HEK293 (cell line): ENCODE data around the gene INSL3.

Experiments
- ATF2 ChIP-seq: fragments of 450-650 bp; formaldehyde crosslinking; IDR thresholded peaks from 2 replicates; pipeline ENCODE4 v1.5.1; 2016; ENCODE audit warnings: missing biosample characterization, missing genetic modification characterization, low read depth
- BCL11B ChIP-seq: fragments of 450-650 bp; formaldehyde crosslinking; IDR thresholded peaks from 2 replicates; pipeline ENCODE4 v1.5.1; 2016; ENCODE audit warnings: low read depth, missing biosample characterization, missing genetic modification characterization
- CTCF ChIP-seq: fragments of 450-650 bp; formaldehyde crosslinking; IDR thresholded peaks from 2 replicates; pipeline ENCODE4 v1.5.1; 2016; ENCODE audit warnings: missing biosample characterization, missing genetic modification characterization
- GLI2 ChIP-seq: fragments of 450-650 bp; formaldehyde crosslinking; IDR thresholded peaks from 2 replicates; pipeline ENCODE4; 2017; ENCODE audit warnings: missing biosample characterization, missing genetic modification characterization, low read depth, borderline replicate concordance
- GLIS2 ChIP-seq: fragments of 450-650 bp; formaldehyde crosslinking; IDR thresholded peaks from 2 replicates; pipeline ENCODE4 v1.5.1; 2016; ENCODE audit warnings: missing biosample characterization, missing genetic modification characterization
- HOXD13 ChIP-seq: sonication (generic); formaldehyde crosslinking; IDR thresholded peaks from 2 replicates; pipeline ENCODE4 v1.8.0; 2022; ENCODE audit warnings: missing genetic modification reagents, borderline replicate concordance
- IKZF3 ChIP-seq: fragments of 450-650 bp; IDR thresholded peaks from 2 replicates; pipeline ENCODE4 v1.5.0; 2018; ENCODE audit warnings: missing biosample characterization, mild to moderate bottlenecking, missing genetic modification characterization, moderate library complexity
- SETDB1 ChIP-seq: IDR thresholded peaks from one replicate; pipeline ENCODE4 v1.6.1; 2017; ENCODE audit warnings: mild to moderate bottlenecking, low read length, moderate library complexity, mixed read lengths; ENCODE audit not compliant: insufficient read length
- ZBTB48 ChIP-seq: fragments of 450-650 bp; formaldehyde crosslinking; IDR thresholded peaks from 2 replicates; pipeline ENCODE4 v1.5.1; 2016; ENCODE audit warnings: missing biosample characterization, missing genetic modification characterization
- ZBTB8A ChIP-seq: fragments of 450-650 bp; formaldehyde crosslinking; IDR thresholded peaks from 2 replicates; pipeline ENCODE4 v1.5.1; 2016; ENCODE audit warnings: missing biosample characterization, missing genetic modification characterization
- ZNF16 ChIP-seq: fragments of 450-650 bp; formaldehyde crosslinking; IDR thresholded peaks from 2 replicates; pipeline ENCODE4 v1.5.1; 2016; ENCODE audit warnings: low read depth, missing biosample characterization, missing genetic modification characterization
- ZNF169 ChIP-seq: fragments of 450-650 bp; formaldehyde crosslinking; IDR thresholded peaks from 2 replicates; pipeline ENCODE4 v1.5.1; 2016; ENCODE audit warnings: missing biosample characterization, missing genetic modification characterization
- ZNF19 ChIP-seq: fragments of 450-650 bp; formaldehyde crosslinking; IDR thresholded peaks from 2 replicates; pipeline ENCODE4; 2016; ENCODE audit warnings: missing biosample characterization, missing genetic modification characterization, low read depth
- ZNF211 ChIP-seq: fragments of 450-650 bp; formaldehyde crosslinking; IDR thresholded peaks from 2 replicates; pipeline ENCODE4 v1.5.1; 2016; ENCODE audit warnings: low read depth, missing biosample characterization, missing genetic modification characterization
- ZNF221 ChIP-seq: fragments of 450-650 bp; formaldehyde crosslinking; IDR thresholded peaks from 2 replicates; pipeline ENCODE4 v1.5.1; 2017; ENCODE audit warnings: missing biosample characterization, missing genetic modification characterization, borderline replicate concordance
- ZNF24 ChIP-seq: fragments of 450-650 bp; formaldehyde crosslinking; IDR thresholded peaks from 2 replicates; pipeline ENCODE4 v1.5.1; 2016; ENCODE audit warnings: missing biosample characterization, missing genetic modification characterization
- ZNF311 ChIP-seq: fragments of 450-650 bp; formaldehyde crosslinking; IDR thresholded peaks from 2 replicates; pipeline ENCODE4 v1.5.1; 2017; ENCODE audit warnings: missing biosample characterization, missing genetic modification characterization, borderline replicate concordance
- ZNF324 ChIP-seq: fragments of 450-650 bp; formaldehyde crosslinking; IDR thresholded peaks from 2 replicates; pipeline ENCODE4 v1.5.1; 2016; ENCODE audit warnings: missing biosample characterization, missing genetic modification characterization
- ZNF335 ChIP-seq: fragments of 450-650 bp; formaldehyde crosslinking; conservative IDR thresholded peaks from 2 replicates; pipeline ENCODE4 v1.5.1; 2016; ENCODE audit warnings: missing biosample characterization, missing genetic modification characterization
- ZNF341 ChIP-seq: fragments of 450-650 bp; formaldehyde crosslinking; IDR thresholded peaks from 2 replicates; pipeline ENCODE4; 2016; ENCODE audit warnings: low read depth, missing biosample characterization, missing genetic modification characterization
- ZNF416 ChIP-seq: fragments of 450-650 bp; formaldehyde crosslinking; IDR thresholded peaks from 2 replicates; pipeline ENCODE4 v1.5.1; 2016; ENCODE audit warnings: missing biosample characterization, missing genetic modification characterization
- ZNF510 ChIP-seq: fragments of 450-650 bp; formaldehyde crosslinking; IDR thresholded peaks from 2 replicates; pipeline ENCODE4 v1.5.1; 2018; ENCODE audit warnings: mild to moderate bottlenecking, missing genetic modification characterization, missing biosample characterization; ENCODE audit not compliant: insufficient replicate concordance
- ZNF514 ChIP-seq: fragments of 450-650 bp; formaldehyde crosslinking; IDR thresholded peaks from 2 replicates; pipeline ENCODE4 v1.5.1; 2016; ENCODE audit warnings: missing biosample characterization, missing genetic modification characterization
- ZNF555 ChIP-seq: fragments of 450-650 bp; formaldehyde crosslinking; conservative IDR thresholded peaks from 2 replicates; pipeline ENCODE4 v1.5.1; 2017; ENCODE audit warnings: missing biosample characterization, mild to moderate bottlenecking, missing genetic modification characterization, inconsistent platforms
- ZNF561 ChIP-seq: fragments of 450-650 bp; IDR thresholded peaks from 2 replicates; pipeline ENCODE4 v1.5.1; 2018; ENCODE audit warnings: missing biosample characterization, missing genetic modification characterization, borderline replicate concordance
- ZNF580 ChIP-seq: fragments of 450-650 bp; formaldehyde crosslinking; IDR thresholded peaks from 2 replicates; pipeline ENCODE4 v1.5.1; 2016; ENCODE audit warnings: missing biosample characterization, missing genetic modification characterization
- ZNF600 ChIP-seq: fragments of 450-650 bp; formaldehyde crosslinking; IDR thresholded peaks from 2 replicates; pipeline ENCODE4 v1.5.1; 2016; ENCODE audit warnings: missing biosample characterization, missing genetic modification characterization
- ZNF621 ChIP-seq: fragments of 450-650 bp; formaldehyde crosslinking; IDR thresholded peaks from 2 replicates; pipeline ENCODE4 v1.5.1; 2017; ENCODE audit warnings: missing biosample characterization, missing genetic modification characterization
- ZNF623 ChIP-seq: fragments of 450-650 bp; formaldehyde crosslinking; IDR thresholded peaks from 2 replicates; pipeline ENCODE4 v1.5.1; 2016; ENCODE audit warnings: missing biosample characterization, missing genetic modification characterization
- ZNF768 ChIP-seq: fragments of 450-650 bp; formaldehyde crosslinking; IDR thresholded peaks from 2 replicates; pipeline ENCODE4 v1.5.1; 2018; ENCODE audit warnings: missing biosample characterization, mild to moderate bottlenecking, missing genetic modification characterization
- ZNF785 ChIP-seq: fragments of 450-650 bp; formaldehyde crosslinking; IDR thresholded peaks from 2 replicates; pipeline ENCODE4 v1.5.1; 2016; ENCODE audit warnings: missing biosample characterization, missing genetic modification characterization
- ZNF837 ChIP-seq: fragments of 450-650 bp; formaldehyde crosslinking; IDR thresholded peaks from 2 replicates; pipeline ENCODE4 v1.5.1; 2016; ENCODE audit warnings: missing biosample characterization, missing genetic modification characterization
- ZSCAN16 ChIP-seq: fragments of 450-650 bp; formaldehyde crosslinking; IDR thresholded peaks from 2 replicates; pipeline ENCODE4 v1.5.1; 2016; ENCODE audit warnings: missing biosample characterization, missing genetic modification characterization
- TF ChIP-seq, protein P1 (sequence below): fragments of 450-650 bp; formaldehyde crosslinking; IDR thresholded peaks from 2 replicates; pipeline ENCODE4 v1.5.1; 2016; ENCODE audit warnings: missing biosample characterization, missing genetic modification characterization
- TF ChIP-seq, protein P2 (sequence below): fragments of 450-650 bp; IDR thresholded peaks from 2 replicates; pipeline ENCODE4 v1.5.1; 2018; ENCODE audit warnings: missing biosample characterization, mild to moderate bottlenecking, missing genetic modification characterization

INSL3 gene

DNA sequence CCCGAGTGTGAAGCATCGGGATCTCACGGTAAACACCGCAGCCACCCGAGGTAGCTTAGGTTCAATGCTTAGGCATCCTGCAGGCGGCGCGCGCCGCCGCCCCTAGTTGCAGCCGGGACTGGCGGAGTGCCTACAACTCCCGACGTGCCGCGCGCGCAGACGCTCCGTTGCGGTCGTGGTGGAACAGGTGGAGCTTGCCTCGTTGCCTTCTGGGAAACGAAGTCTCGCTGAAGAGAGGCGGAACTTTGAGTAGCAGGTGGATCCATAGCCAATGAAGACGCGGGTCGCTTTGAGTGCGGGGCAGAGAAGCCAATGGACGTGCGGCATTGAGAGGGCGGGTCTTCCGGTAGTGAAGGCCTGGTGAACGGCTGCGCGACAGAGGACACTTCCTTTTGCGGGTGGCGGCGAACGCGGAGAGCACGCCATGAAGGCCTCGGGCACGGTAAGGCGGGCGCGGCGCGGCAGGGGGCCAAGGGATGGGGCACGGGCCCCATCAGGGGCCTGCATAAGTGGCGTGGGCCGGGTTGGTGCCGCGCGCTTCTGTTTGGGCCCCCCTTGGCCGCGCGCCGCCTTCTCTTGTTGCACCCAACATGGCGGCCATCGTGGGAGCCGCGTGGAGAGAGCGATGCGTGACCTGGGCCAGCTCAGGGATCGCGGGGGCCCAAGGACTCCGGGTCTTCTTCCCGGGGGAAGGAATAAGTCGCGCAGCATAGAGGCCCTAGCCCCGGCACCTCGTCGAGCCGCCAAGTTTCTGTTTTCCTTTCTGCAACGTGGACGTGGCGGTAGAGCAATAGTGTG lies 38.4 kb upstream of the INSL3 start, which contains the start of gene RPL18A (continued):
- no peak for TF ChIP-seq ZNF555 (tag by site-specific recombination)
- 0 out of 2 replicates have a peak, but pooled peaks have one; percentile 52 for TF ChIP-seq ZBTB8A (tag by site-specific recombination)
- TF ChIP-seq ZNF335 = peak; percentile 68; the same call in 1 of the 2 replicates
- TF ChIP-seq ZNF600 (tag by site-specific recombination) = no peak
- TF ChIP-seq ZNF623 (tag by site-specific recombination) = no peak
- no peak for TF ChIP-seq ZNF837 (tag by site-specific recombination)
- TF ChIP-seq ZSCAN16 (tag by site-specific recombination) = no peak
- no peak for TF ChIP-seq HOXD13
- no peak for TF ChIP-seq ZNF221 (tag by site-specific recombination)
- no peak for TF ChIP-seq ZNF510
- peak; percentile 95 for TF ChIP-seq ZNF580 (tag by site-specific recombination)
- no peak for TF ChIP-seq ATF2
- TF ChIP-seq, protein P1, sequence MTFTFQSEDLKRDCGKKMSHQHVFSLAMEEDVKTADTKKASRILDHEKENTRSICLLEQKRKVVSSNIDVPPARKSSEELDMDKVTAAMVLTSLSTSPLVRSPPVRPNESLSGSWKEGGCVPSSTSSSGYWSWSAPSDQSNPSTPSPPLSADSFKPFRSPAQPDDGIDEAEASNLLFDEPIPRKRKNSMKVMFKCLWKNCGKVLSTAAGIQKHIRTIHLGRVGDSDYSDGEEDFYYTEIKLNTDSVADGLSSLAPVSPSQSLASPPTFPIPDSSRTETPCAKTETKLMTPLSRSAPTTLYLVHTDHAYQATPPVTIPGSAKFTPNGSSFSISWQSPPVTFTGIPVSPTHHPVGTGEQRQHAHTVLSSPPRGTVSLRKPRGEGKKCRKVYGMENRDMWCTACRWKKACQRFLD = no peak
- TF ChIP-seq ZNF211 (tag by site-specific recombination) = no peak
- TF ChIP-seq GLIS2 (tag by site-specific recombination) = peak; percentile 65
- TF ChIP-seq ZNF768 = no peak
- TF ChIP-seq ZNF621 (tag by site-specific recombination) = no peak
- no peak for TF ChIP-seq ZNF19 (tag by site-specific recombination)
- TF ChIP-seq ZNF341 (tag by site-specific recombination) = no peak
- TF ChIP-seq IKZF3 (tag by site-specific recombination) = no peak
- TF ChIP-seq ZNF324 (tag by site-specific recombination) = peak; percentile 78; the same call in 1 of the 2 replicates
- TF ChIP-seq CTCF = peak; percentile 97
- TF ChIP-seq SETDB1 = no peak
- no peak for TF ChIP-seq ZNF416 (tag by site-specific recombination)
- no peak for TF ChIP-seq ZNF311
- TF ChIP-seq ZNF561 (tag by site-specific recombination) = peak; percentile 49; the same call in 1 of the 2 replicates
- TF ChIP-seq ZNF169 = no peak; the same call in 1 of the 2 replicates
- TF ChIP-seq, protein P2, sequence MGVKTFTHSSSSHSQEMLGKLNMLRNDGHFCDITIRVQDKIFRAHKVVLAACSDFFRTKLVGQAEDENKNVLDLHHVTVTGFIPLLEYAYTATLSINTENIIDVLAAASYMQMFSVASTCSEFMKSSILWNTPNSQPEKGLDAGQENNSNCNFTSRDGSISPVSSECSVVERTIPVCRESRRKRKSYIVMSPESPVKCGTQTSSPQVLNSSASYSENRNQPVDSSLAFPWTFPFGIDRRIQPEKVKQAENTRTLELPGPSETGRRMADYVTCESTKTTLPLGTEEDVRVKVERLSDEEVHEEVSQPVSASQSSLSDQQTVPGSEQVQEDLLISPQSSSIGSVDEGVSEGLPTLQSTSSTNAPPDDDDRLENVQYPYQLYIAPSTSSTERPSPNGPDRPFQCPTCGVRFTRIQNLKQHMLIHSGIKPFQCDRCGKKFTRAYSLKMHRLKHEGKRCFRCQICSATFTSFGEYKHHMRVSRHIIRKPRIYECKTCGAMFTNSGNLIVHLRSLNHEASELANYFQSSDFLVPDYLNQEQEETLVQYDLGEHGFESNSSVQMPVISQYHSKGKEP (tag by site-specific recombination) = no peak
- 0 out of 2 replicates have a peak, but pooled peaks have one; percentile 13 for TF ChIP-seq ZNF24 (tag by site-specific recombination)
- no peak for TF ChIP-seq ZNF785
- TF ChIP-seq GLI2 (tag by site-specific recombination) = no peak
- no peak for TF ChIP-seq ZNF16 (tag by site-specific recombination)
- no peak for TF ChIP-seq ZNF514 (tag by site-specific recombination)
- peak; percentile 25; the same call in 1 of the 2 replicates for TF ChIP-seq ZBTB48 (tag by site-specific recombination)
- TF ChIP-seq BCL11B (tag by site-specific recombination) = no peak
